Effector memory CD8-positive, alpha-beta T cell (primary cell): ENCODE measurements around the gene MAN1B1.
A peak's percentile ranks its signal among the peaks of the same experiment; 100 is the strongest.

Experiments
- ATAC-seq: fragments of 150-1000 bp; cut with Tn5 transposase; replicated peaks from 2 replicates; pipeline ENCODE4 v1.10.0; 2021; ENCODE audit warnings: mild to moderate bottlenecking, moderate library complexity
- DNase-seq, 3 experiments: peaks; one replicate each; pipeline ENCODE4 v3.0.0; 2021
- H3K27ac Mint-ChIP-seq, 2 donors: one replicate each; pipeline ENCODE4 v1.8.0; 2022; ENCODE audit warnings: mild to moderate bottlenecking in 2 of 2, mixed read lengths in 2 of 2, moderate library complexity in 2 of 2
- H3K27me3 Mint-ChIP-seq, 2 donors: one replicate each; pipeline ENCODE4 v1.8.0; 2022; ENCODE audit warnings: mixed read lengths in 2 of 2
- H3K36me3 Mint-ChIP-seq: one replicate; pipeline ENCODE4 v1.8.0; 2022; ENCODE audit warnings: mild to moderate bottlenecking, moderate library complexity, mixed read lengths; ENCODE audit not compliant: insufficient read depth
- H3K4me1 Mint-ChIP-seq, 2 donors: one replicate each; pipeline ENCODE4 v1.8.0; 2022; ENCODE audit warnings: low read depth in 2 of 2, mixed read lengths in 2 of 2
- H3K4me3 Mint-ChIP-seq, 2 donors: one replicate each; pipeline ENCODE4 v1.8.0; 2022; ENCODE audit warnings: mild to moderate bottlenecking in 2 of 2, mixed read lengths in 2 of 2, moderate library complexity in 2 of 2
- H3K9me3 Mint-ChIP-seq, 2 donors: one replicate each; pipeline ENCODE4 v1.8.0; 2022; ENCODE audit warnings: mixed read lengths in 2 of 2

The MAN1B1 gene

GRCh38 chr9:137046088-137046787 lies 40.5 kb upstream of the MAN1B1 start, which contains the start of gene NPDC1:
NPDC1 (minus strand) TSS chr9:137046177; CDS start chr9:137045989, 188 bp downstream.
- Mint-ChIP-seq H3K9me3 (no peaks in the 10 kb centered on the region), H3K27me3 (peaks cover 27 to 48% of the 10 kb centered on the region in 2 donors), H3K36me3 (peaks cover 28% of the 10 kb centered on the region), H3K4me1 (peaks cover 7 to 21% of the 10 kb centered on the region in 2 donors), H3K27ac (no peak within 1 kb of the TSS), H3K4me3 (peak within 1 kb of the TSS; percentile 71 to 82)
- peak; percentile 83 for ATAC-seq
- peak; percentile 78 to 82 (median 78) for DNase-seq

GRCh38 chr9:137048655-137049543 lies 37.9 kb upstream of the MAN1B1 start:
- H3K4me3 Mint-ChIP-seq: no peak overlapping the region
- peaks cover 7 to 15% of the 10 kb centered on the region in 2 donors for H3K4me1 Mint-ChIP-seq
- DNase-seq (no peak), ATAC-seq (no peak)
- peaks cover 31 to 63% of the 10 kb centered on the region in 2 donors for H3K27me3 Mint-ChIP-seq
- H3K9me3 Mint-ChIP-seq: no peaks in the 10 kb centered on the region
- peaks cover 21% of the 10 kb centered on the region for H3K36me3 Mint-ChIP-seq
- no peak overlapping the region for H3K27ac Mint-ChIP-seq

GRCh38 chr9:137049544-137050449 lies 37.0 kb upstream of the MAN1B1 start:
- H3K4me1 Mint-ChIP-seq: peaks cover 5 to 12% of the 10 kb centered on the region in 2 donors
- peak overlapping the region in 1 of 2 donors; percentile 76 for H3K27ac Mint-ChIP-seq
- H3K27me3 Mint-ChIP-seq: peaks cover 26 to 58% of the 10 kb centered on the region in 2 donors
- peak in 2 of 3 experiments; percentile 46 to 47 for DNase-seq
- H3K36me3 Mint-ChIP-seq: peaks cover 21% of the 10 kb centered on the region
- H3K4me3 Mint-ChIP-seq: no peak overlapping the region
- peak; percentile 40 for ATAC-seq
- H3K9me3 Mint-ChIP-seq: no peaks in the 10 kb centered on the region

GRCh38 chr9:137050570-137050969 lies 36.2 kb upstream of the MAN1B1 start:
- Mint-ChIP-seq H3K27me3 (peaks cover 21 to 53% of the 10 kb centered on the region in 2 donors), H3K4me1 (peaks cover 0 to 6% of the 10 kb centered on the region in 2 donors), H3K27ac (peak overlapping the region in 1 of 2 donors; percentile 76), H3K4me3 (no peak overlapping the region), H3K9me3 (no peaks in the 10 kb centered on the region), H3K36me3 (peaks cover 21% of the 10 kb centered on the region)
- no peak for ATAC-seq
- DNase-seq: no peak

- Mint-ChIP-seq H3K36me3 (peaks cover 21% of the 10 kb centered on the region), H3K27me3 (peaks cover 21 to 53% of the 10 kb centered on the region in 2 donors), H3K9me3 (no peaks in the 10 kb centered on the region), H3K27ac (no peak overlapping the region), H3K4me1 (peaks cover 0 to 6% of the 10 kb centered on the region in 2 donors), H3K4me3 (no peak overlapping the region)
- no peak for DNase-seq
- ATAC-seq: no peak
These were observed 35.5 kb upstream of the MAN1B1 start for GRCh38 chr9:137051145-137051724.

- no peak for DNase-seq
- ATAC-seq: no peak
- no peak overlapping the region for H3K27ac Mint-ChIP-seq
- peaks cover 21% of the 10 kb centered on the region for H3K36me3 Mint-ChIP-seq
- peak overlapping the region in 1 of 2 donors; percentile 37 for H3K4me3 Mint-ChIP-seq
- peaks cover 0 to 3% of the 10 kb centered on the region in 2 donors for H3K4me1 Mint-ChIP-seq
- no peaks in the 10 kb centered on the region for H3K9me3 Mint-ChIP-seq
- peaks cover 21 to 42% of the 10 kb centered on the region in 2 donors for H3K27me3 Mint-ChIP-seq
These were observed 34.5 kb upstream of the MAN1B1 start for GRCh38 chr9:137052293-137052692.

- H3K27me3 Mint-ChIP-seq: peaks cover 13 to 33% of the 10 kb centered on the region in 2 donors
- peaks cover 17% of the 10 kb centered on the region for H3K36me3 Mint-ChIP-seq
- ATAC-seq (peak; percentile 45), DNase-seq (no peak)
- H3K27ac Mint-ChIP-seq: no peak overlapping the region
- H3K9me3 Mint-ChIP-seq: no peaks in the 10 kb centered on the region
- peaks cover 0 to 3% of the 10 kb centered on the region in 2 donors for H3K4me1 Mint-ChIP-seq
- H3K4me3 Mint-ChIP-seq: peak overlapping the region in 1 of 2 donors; percentile 37
These were observed 33.5 kb upstream of the MAN1B1 start for GRCh38 chr9:137052998-137053943.

GRCh38 chr9:137053944-137054931 lies 32.5 kb upstream of the MAN1B1 start, which contains the start of gene ENTPD2:
ENTPD2 (minus strand) TSS chr9:137054061; CDS start chr9:137053997, 64 bp downstream.
- Mint-ChIP-seq H3K4me1 (peaks cover 0 to 3% of the 10 kb centered on the region in 2 donors), H3K9me3 (no peaks in the 10 kb centered on the region), H3K4me3 (peak within 1 kb of the TSS in 1 of 2 donors; percentile 37), H3K27ac (no peak within 1 kb of the TSS), H3K36me3 (peaks cover 10% of the 10 kb centered on the region), H3K27me3 (peaks cover 13 to 33% of the 10 kb centered on the region in 2 donors)
- DNase-seq (no peak), ATAC-seq (peak; percentile 66)

- Mint-ChIP-seq H3K9me3 (no peaks in the 10 kb centered on the region), H3K27ac (no peak overlapping the region), H3K4me1 (no peaks in the 10 kb centered on the region), H3K4me3 (peak overlapping the region in 1 of 2 donors; percentile 5), H3K27me3 (peaks cover 6 to 26% of the 10 kb centered on the region in 2 donors), H3K36me3 (peaks cover 5% of the 10 kb centered on the region)
- DNase-seq (no peak), ATAC-seq (no peak)
These were observed 31.8 kb upstream of the MAN1B1 start for GRCh38 chr9:137054932-137055384.

- Mint-ChIP-seq H3K9me3 (no peaks in the 10 kb centered on the region), H3K4me1 (no peaks in the 10 kb centered on the region), H3K36me3 (peaks cover 4% of the 10 kb centered on the region), H3K27me3 (peaks cover 4 to 18% of the 10 kb centered on the region in 2 donors), H3K4me3 (no peak overlapping the region), H3K27ac (no peak overlapping the region)
- ATAC-seq (no peak), DNase-seq (no peak)
These were observed 31.1 kb upstream of the MAN1B1 start for GRCh38 chr9:137055385-137056364.
